SK-N-SH (cell line): ENCODE results near the gene CYB561D2.

Source experiments
- EP300 ChIP-seq, 2 experiments: IDR thresholded peaks; 2 replicates each; pipeline versions ENCODE4 v1.4.0 to v1.6.1; 2012; ENCODE audit warnings: borderline replicate concordance in 1 of 2, low read depth in 1 of 2, low read length in 1 of 2
- MXI1 ChIP-seq: IDR thresholded peaks from 2 replicates; pipeline ENCODE4 v1.6.1; 2012; ENCODE audit warnings: mild to moderate bottlenecking, low read depth, low read length, improper control_type of control experiment
- NRF1 ChIP-seq: IDR thresholded peaks from 2 replicates; pipeline ENCODE4 v1.6.1; 2012; ENCODE audit warnings: low read depth, mild to moderate bottlenecking, low read length
- POLR2AphosphoS5 ChIP-seq: IDR thresholded peaks from 2 replicates; pipeline ENCODE4 v1.6.1; 2012; ENCODE audit warnings: low read depth, low read length
- RAD21 ChIP-seq: IDR thresholded peaks from 2 replicates; pipeline ENCODE4 v1.6.1; 2012; ENCODE audit warnings: mild to moderate bottlenecking, low read length
- RCOR1 ChIP-seq: fragments of 150-350 bp; IDR thresholded peaks from 2 replicates; pipeline ENCODE4 v1.6.1; 2017; ENCODE audit warnings: antibody characterized with exemption, low read length
- TEAD4 ChIP-seq: IDR thresholded peaks from 2 replicates; pipeline ENCODE4 v1.4.0; 2012; ENCODE audit warnings: mild to moderate bottlenecking, borderline replicate concordance; ENCODE audit not compliant: insufficient read depth
- YY1 ChIP-seq: IDR thresholded peaks from 2 replicates; pipeline ENCODE4 v1.4.0; 2012; ENCODE audit warnings: low read depth, mild to moderate bottlenecking
- TF ChIP-seq, protein P1 (sequence below): fragments of 200-600 bp; sonication (generic); IDR thresholded peaks from 2 replicates; pipeline ENCODE4 v1.6.1; 2017; ENCODE audit warnings: antibody characterized with exemption, mild to moderate bottlenecking, moderate library complexity
- TF ChIP-seq, protein P2 (sequence below): IDR thresholded peaks from 2 replicates; pipeline ENCODE4 v1.4.0; 2012; ENCODE audit warnings: low read depth
- TF ChIP-seq, protein P3 (sequence below): IDR thresholded peaks from 2 replicates; pipeline ENCODE4 v1.6.1; 2012; ENCODE audit warnings: mild to moderate bottlenecking, low read depth, low read length, moderate library complexity

DNA sequence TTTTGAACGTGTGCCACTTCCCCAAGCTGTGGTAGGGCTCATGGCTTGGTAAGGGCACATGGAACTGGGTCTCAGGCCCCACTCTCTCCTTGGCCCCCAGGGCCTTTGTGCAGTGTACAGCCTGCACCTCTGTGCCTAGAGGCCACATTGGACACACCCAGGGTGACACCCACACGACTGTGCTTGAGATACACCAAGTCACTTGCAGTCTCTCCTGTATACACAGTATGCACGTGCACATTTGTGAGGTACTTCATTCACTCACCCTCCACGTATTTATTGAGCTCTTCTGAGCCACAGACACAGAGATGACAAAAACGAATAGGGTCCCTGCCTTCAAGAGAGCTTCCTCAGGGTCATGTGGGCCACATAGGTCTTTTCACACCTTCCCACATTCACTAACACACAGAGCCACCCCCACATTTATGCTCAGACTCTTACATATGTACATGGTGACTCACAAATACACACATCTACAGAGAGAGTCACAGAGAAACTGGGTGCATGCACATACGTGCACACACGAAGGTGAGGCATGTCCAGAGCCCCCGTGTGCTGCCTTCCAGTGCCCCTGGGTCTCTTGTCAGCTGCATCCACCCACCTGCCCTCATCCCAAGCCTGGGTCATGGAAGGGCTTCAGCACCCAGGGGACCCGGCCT, 18.5 kb downstream of the CYB561D2 start:
- TF ChIP-seq, protein P1, sequence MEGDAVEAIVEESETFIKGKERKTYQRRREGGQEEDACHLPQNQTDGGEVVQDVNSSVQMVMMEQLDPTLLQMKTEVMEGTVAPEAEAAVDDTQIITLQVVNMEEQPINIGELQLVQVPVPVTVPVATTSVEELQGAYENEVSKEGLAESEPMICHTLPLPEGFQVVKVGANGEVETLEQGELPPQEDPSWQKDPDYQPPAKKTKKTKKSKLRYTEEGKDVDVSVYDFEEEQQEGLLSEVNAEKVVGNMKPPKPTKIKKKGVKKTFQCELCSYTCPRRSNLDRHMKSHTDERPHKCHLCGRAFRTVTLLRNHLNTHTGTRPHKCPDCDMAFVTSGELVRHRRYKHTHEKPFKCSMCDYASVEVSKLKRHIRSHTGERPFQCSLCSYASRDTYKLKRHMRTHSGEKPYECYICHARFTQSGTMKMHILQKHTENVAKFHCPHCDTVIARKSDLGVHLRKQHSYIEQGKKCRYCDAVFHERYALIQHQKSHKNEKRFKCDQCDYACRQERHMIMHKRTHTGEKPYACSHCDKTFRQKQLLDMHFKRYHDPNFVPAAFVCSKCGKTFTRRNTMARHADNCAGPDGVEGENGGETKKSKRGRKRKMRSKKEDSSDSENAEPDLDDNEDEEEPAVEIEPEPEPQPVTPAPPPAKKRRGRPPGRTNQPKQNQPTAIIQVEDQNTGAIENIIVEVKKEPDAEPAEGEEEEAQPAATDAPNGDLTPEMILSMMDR = no peak
- TF ChIP-seq, protein P2, sequence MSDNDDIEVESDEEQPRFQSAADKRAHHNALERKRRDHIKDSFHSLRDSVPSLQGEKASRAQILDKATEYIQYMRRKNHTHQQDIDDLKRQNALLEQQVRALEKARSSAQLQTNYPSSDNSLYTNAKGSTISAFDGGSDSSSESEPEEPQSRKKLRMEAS = no peak
- TF ChIP-seq YY1 (no peak), NRF1 (no peak), RCOR1 (no peak), MXI1 (no peak), POLR2AphosphoS5 (no peak), TEAD4 (no peak), EP300 (IDR thresholded peaks at IDR 0.05; ENCODE audit: borderline replicate concordance in 1 of 2, low read depth in 1 of 2, low read length in 1 of 2) (no peak), RAD21 (no peak)
- TF ChIP-seq, protein P3, sequence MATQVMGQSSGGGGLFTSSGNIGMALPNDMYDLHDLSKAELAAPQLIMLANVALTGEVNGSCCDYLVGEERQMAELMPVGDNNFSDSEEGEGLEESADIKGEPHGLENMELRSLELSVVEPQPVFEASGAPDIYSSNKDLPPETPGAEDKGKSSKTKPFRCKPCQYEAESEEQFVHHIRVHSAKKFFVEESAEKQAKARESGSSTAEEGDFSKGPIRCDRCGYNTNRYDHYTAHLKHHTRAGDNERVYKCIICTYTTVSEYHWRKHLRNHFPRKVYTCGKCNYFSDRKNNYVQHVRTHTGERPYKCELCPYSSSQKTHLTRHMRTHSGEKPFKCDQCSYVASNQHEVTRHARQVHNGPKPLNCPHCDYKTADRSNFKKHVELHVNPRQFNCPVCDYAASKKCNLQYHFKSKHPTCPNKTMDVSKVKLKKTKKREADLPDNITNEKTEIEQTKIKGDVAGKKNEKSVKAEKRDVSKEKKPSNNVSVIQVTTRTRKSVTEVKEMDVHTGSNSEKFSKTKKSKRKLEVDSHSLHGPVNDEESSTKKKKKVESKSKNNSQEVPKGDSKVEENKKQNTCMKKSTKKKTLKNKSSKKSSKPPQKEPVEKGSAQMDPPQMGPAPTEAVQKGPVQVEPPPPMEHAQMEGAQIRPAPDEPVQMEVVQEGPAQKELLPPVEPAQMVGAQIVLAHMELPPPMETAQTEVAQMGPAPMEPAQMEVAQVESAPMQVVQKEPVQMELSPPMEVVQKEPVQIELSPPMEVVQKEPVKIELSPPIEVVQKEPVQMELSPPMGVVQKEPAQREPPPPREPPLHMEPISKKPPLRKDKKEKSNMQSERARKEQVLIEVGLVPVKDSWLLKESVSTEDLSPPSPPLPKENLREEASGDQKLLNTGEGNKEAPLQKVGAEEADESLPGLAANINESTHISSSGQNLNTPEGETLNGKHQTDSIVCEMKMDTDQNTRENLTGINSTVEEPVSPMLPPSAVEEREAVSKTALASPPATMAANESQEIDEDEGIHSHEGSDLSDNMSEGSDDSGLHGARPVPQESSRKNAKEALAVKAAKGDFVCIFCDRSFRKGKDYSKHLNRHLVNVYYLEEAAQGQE = no peak
